Cardiac muscle cell (in vitro differentiated cells and primary cell): ENCODE measurements around the gene ADAMTS2. TPM values are rescaled to one million over a fixed set of nuclear protein-coding genes. Genes with fewer than 3 reads are reported as not detected.

Experiments used
- DNase-seq, 2 donors: peaks; one replicate each; pipeline versions ENCODE4 v3.0.0 to v3.0.0-alpha.2; 2010 to 2017; ENCODE audit warnings: low read depth in 1 of 2, low spot score in 1 of 2
- H3K27ac ChIP-seq: fragments of 200-600 bp; sonication (generic); 2 replicates; pipeline ENCODE4 v1.5.1; 2016
- H3K27me3 ChIP-seq: fragments of 200-600 bp; sonication (generic); 2 replicates; pipeline ENCODE4 v1.6.0; 2016; ENCODE audit warnings: control low read depth
- H3K36me3 ChIP-seq: fragments of 200-600 bp; sonication (generic); 2 replicates; pipeline ENCODE4 v1.5.1; 2016; ENCODE audit warnings: control low read depth
- H3K4me1 ChIP-seq: fragments of 200-600 bp; sonication (generic); 2 replicates; pipeline ENCODE4 v1.8.1; 2017; ENCODE audit warnings: low read depth, mild to moderate bottlenecking, mixed run types
- H3K4me3 ChIP-seq: fragments of 200-600 bp; sonication (generic); 2 replicates; pipeline ENCODE4 v1.5.1; 2016; ENCODE audit warnings: mild to moderate bottlenecking
- H3K9me3 ChIP-seq: fragments of 200-600 bp; sonication (generic); 2 replicates; pipeline ENCODE4 v1.5.1; 2017; ENCODE audit warnings: low read depth, mild to moderate bottlenecking, control low read depth
- CTCF ChIP-seq: IDR thresholded peaks from 2 replicates; pipeline ENCODE4 v1.5.1; 2012; ENCODE audit warnings: low read depth, mild to moderate bottlenecking, low read length
- polyA plus RNA-seq: library from polyadenylated mRNA; unstranded; fragments of >200 nt; fragmentation: Nextera tagmentation; extraction: Ambion mirVana; gene quantifications from 2 replicates; pipeline ENCODE4 v1.2.1, GENCODE V29; 2016
- total RNA-seq: library from RNA; depleted of rRNA; stranded (reverse); fragments of >200 nt; gene quantifications from 2 replicates; pipeline ENCODE4 v1.2.3, GENCODE V29; 2016

ADAMTS2 gene
- total and polyA plus RNA-seq, 2 experiments from 2014 or later = 3.1 to 8.8 TPM

- Histone ChIP-seq H3K4me1 (no peaks in the 10 kb centered on the region), H3K27ac (no peak overlapping the region), H3K4me3 (no peak overlapping the region), H3K9me3 (no peaks in the 10 kb centered on the region), H3K36me3 (no peaks in the 10 kb centered on the region), H3K27me3 (no peaks in the 10 kb centered on the region)
- no peak for DNase-seq
- no peak for TF ChIP-seq CTCF
Measured at GRCh38 chr5:179153921-179154345, 191.3 kb downstream of the ADAMTS2 start.

GRCh38 chr5:179153341-179153901 lies 191.8 kb downstream of the ADAMTS2 start:
- Histone ChIP-seq H3K27me3 (no peaks in the 10 kb centered on the region), H3K9me3 (no peaks in the 10 kb centered on the region), H3K36me3 (no peaks in the 10 kb centered on the region), H3K4me1 (no peaks in the 10 kb centered on the region), H3K4me3 (no peak overlapping the region), H3K27ac (no peak overlapping the region)
- no peak for DNase-seq
- TF ChIP-seq CTCF = no peak

- H3K9me3 ChIP-seq = no peaks in the 10 kb centered on the region
- no peak for DNase-seq
- no peaks in the 10 kb centered on the region for H3K36me3 ChIP-seq
- H3K27ac ChIP-seq = no peak overlapping the region
- H3K27me3 ChIP-seq = no peaks in the 10 kb centered on the region
- no peak overlapping the region for H3K4me3 ChIP-seq
- TF ChIP-seq CTCF = no peak
- no peaks in the 10 kb centered on the region for H3K4me1 ChIP-seq
Measured at GRCh38 chr5:179152941-179153340, 192.3 kb downstream of the ADAMTS2 start.

GRCh38 chr5:179152144-179152895 lies 192.9 kb downstream of the ADAMTS2 start:
- H3K9me3 ChIP-seq = no peaks in the 10 kb centered on the region

More at GRCh38 chr5:179152144-179152895, 192.9 kb downstream of the ADAMTS2 start:
- Histone ChIP-seq H3K27me3 (no peaks in the 10 kb centered on the region), H3K4me1 (no peaks in the 10 kb centered on the region), H3K27ac (no peak overlapping the region), H3K36me3 (no peaks in the 10 kb centered on the region), H3K4me3 (no peak overlapping the region)
- no peak for TF ChIP-seq CTCF
- no peak for DNase-seq
